GM12892 (cell line): ENCODE measurements around the gene CAMKMT.
A peak's percentile ranks its signal among the peaks of the same experiment; 100 is the strongest.

Experiments used
- DNase-seq: peaks from one replicate; pipeline ENCODE4 v3.0.0; 2011; ENCODE audit not compliant: insufficient read length
- FAIRE-seq: peaks from 2 replicates; lab custom pipeline; 2011; peaks lifted over from hg19 to GRCh38; lab: Jason Lieb, UNC
- POLR2A ChIP-seq: IDR thresholded peaks from 2 replicates; pipeline ENCODE4 v1.6.1; 2011; ENCODE audit warnings: low read depth, low read length, control low read depth
- POLR2AphosphoS5 ChIP-seq: IDR thresholded peaks from 2 replicates; pipeline ENCODE4 v1.6.1; 2011; ENCODE audit warnings: low read depth, low read length, control low read depth
- TAF1 ChIP-seq: IDR thresholded peaks from 2 replicates; pipeline ENCODE4 v1.6.1; 2011; ENCODE audit warnings: low read depth, mild to moderate bottlenecking, control low read depth, low read length, borderline replicate concordance

CAMKMT gene

GRCh38 chr2:44602446-44602845 is 240.7 kb downstream of the CAMKMT start:
- DNase-seq (no peak), FAIRE-seq (no peak)
- TF ChIP-seq POLR2AphosphoS5 (no peak), TAF1 (no peak), POLR2A (no peak)

DNA sequence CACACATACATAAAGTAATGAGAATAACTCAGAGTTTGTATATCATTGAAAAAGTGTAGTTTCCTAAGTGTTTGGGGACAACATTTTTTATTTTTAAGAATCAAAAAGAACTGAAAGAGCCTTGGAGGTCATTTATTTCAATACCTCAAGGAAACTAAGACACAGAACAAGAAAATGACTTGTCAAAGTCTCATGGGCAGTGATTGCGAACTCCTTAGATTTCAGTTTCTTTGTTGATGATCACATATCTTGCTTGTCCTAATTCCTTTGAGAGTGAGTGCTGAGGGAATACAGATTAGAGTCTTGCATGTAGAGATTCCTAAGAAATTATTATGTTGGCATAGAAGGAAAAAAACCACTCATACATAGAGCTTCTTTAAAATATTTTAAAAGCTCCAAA is 243.8 kb downstream of the CAMKMT start:
- TF ChIP-seq POLR2AphosphoS5 (no peak), POLR2A (no peak), TAF1 (no peak)
- FAIRE-seq (no peak), DNase-seq (no peak)

DNA sequence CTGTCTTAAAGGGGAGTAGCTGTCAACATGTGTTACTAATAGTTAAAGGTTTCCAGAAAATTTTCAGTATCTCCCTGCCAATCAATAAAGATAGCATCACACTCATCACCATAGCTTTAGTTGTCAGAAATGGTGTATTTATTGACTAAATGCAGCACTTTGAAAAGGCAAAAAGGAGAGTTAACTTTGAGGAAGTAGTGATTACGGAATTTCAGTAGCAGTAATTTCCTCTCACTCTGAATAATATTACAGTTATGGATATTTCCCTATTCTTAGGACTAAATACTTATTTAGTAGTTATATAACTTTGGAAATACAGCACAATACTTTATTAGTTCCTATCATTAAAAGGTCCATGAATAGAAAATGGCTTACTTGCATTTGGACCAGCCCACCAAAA is 250.5 kb downstream of the CAMKMT start:
- no peak for DNase-seq
- no peak for TF ChIP-seq TAF1
- no peak for TF ChIP-seq POLR2AphosphoS5
- no peak for TF ChIP-seq POLR2A

DNA sequence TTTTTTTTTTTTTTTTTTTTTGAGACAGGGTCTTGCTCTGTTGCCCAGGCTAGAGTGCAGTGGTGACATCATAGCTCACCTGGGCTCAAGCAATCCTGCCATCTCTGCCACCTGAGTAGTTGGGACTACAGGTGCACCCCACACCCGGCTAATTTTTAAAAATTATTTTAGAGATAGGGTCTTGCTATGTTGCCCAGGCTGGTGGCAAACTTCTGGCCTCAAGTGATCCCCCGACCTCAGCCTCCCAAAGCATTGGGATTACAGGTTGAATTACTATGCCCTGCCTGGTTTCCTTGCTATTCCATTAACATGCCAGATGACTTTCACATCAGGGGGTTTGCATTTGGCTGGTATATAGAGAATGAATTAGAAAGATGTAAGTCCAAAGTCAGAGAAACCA is 253.2 kb downstream of the CAMKMT start:
- no peak for DNase-seq
- no peak for TF ChIP-seq POLR2AphosphoS5
- TF ChIP-seq POLR2A: no peak
- no peak for TF ChIP-seq TAF1
- no peak for FAIRE-seq

More for the DNA sequence above, 250.5 kb downstream of the CAMKMT start:
- no peak for FAIRE-seq

DNA sequence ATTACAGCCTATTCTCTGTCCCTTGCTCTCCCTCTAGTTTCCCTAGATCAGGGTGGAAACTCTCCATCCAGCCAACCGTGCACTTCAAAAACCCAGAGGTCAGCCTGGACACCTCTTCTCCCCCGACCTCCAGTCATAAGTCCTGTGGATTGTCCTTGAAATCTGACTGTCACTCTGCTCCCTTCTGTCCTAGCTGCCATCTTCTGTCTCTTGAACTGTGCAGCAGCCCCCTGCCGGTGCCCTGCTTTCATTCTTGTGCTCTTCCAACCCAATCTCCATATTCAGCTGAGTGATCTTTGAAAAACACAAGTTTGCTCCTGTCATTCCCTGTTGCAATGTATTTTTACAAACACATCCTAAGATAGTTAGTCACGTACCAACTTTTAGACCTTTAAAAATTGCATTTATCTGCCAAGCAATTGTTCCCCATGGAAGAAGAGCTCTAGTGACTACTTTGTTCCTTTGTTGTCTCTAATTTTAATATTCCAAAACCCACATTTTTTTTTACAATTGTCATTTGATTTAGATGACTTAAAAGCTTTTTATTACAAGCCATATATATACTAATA is 254.3 kb downstream of the CAMKMT start:
- TF ChIP-seq POLR2AphosphoS5: no peak
- no peak for TF ChIP-seq TAF1
- TF ChIP-seq POLR2A: no peak
- FAIRE-seq: peak; percentile 33
- DNase-seq: no peak

GRCh38 chr2:44616667-44617155 is 255.0 kb downstream of the CAMKMT start:
- FAIRE-seq (peak; percentile 90), DNase-seq (no peak)

GRCh38 chr2:44618251-44619023 is 256.7 kb downstream of the CAMKMT start:
- FAIRE-seq (no peak), DNase-seq (no peak)
- TF ChIP-seq POLR2A (no peak), POLR2AphosphoS5 (no peak), TAF1 (no peak)

More at GRCh38 chr2:44616667-44617155, 255.0 kb downstream of the CAMKMT start:
- TF ChIP-seq TAF1 (no peak), POLR2A (no peak), POLR2AphosphoS5 (no peak)

- TF ChIP-seq POLR2AphosphoS5 (no peak), POLR2A (no peak), TAF1 (no peak)
- no peak for DNase-seq
- no peak for FAIRE-seq
Observed at GRCh38 chr2:44620189-44620990, 258.6 kb downstream of the CAMKMT start.

GRCh38 chr2:44623622-44624351 is 262.0 kb downstream of the CAMKMT start:
- DNase-seq: no peak
- FAIRE-seq: no peak
- no peak for TF ChIP-seq POLR2AphosphoS5
- TF ChIP-seq POLR2A: no peak
- TF ChIP-seq TAF1: no peak

- TF ChIP-seq TAF1 (no peak), POLR2A (no peak), POLR2AphosphoS5 (no peak)
- no peak for DNase-seq
Observed at GRCh38 chr2:44628297-44628696, 266.6 kb downstream of the CAMKMT start.

DNA sequence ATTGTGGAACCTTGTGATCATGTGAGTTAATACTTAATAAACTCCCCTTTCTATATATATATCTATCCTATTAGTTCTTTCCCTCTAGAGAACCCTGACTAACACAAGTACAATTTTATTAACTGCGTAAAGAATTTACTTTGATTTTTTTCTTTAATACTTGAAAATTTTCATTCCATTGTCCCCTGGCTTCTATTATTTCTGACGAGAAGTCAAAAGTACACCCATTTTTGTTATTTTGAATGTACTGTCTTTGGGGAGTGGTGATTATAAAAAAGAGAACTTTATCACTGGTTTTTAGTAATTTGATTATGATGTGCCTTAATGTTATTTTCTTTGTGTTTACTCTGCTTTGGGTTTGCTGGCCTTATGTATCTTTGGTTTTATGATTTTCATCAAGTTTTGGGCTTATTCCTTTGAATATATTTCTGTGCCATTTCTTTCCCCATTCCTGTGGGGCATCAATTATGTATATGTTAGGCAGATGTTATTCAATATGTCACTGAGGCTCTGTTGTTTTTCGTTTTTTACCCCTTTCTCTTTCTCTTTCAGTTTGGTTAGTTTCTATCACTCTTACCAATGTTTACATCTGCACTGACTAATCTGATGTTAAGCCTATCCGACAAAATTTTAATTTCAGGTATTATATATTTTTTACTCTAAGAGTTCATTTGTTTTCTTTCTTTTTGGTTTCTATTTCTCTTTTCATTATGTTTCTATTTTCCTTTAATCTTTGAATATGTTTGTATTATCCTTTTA is 271.4 kb downstream of the CAMKMT start:
- FAIRE-seq (no peak), DNase-seq (no peak)
- TF ChIP-seq POLR2A (no peak), TAF1 (no peak), POLR2AphosphoS5 (no peak)

More at GRCh38 chr2:44628297-44628696, 266.6 kb downstream of the CAMKMT start:
- FAIRE-seq: no peak
